Medulla oblongata (tissue), 1 donor: ENCODE results near the gene DNAH17.
A peak's percentile ranks its signal among the peaks of the same experiment; 100 is the strongest.

Experiments
- DNase-seq: peaks from one replicate; pipeline ENCODE4 v3.0.0-alpha.2; 2015; ENCODE audit errors: extremely low spot score

The DNAH17 gene

DNA sequence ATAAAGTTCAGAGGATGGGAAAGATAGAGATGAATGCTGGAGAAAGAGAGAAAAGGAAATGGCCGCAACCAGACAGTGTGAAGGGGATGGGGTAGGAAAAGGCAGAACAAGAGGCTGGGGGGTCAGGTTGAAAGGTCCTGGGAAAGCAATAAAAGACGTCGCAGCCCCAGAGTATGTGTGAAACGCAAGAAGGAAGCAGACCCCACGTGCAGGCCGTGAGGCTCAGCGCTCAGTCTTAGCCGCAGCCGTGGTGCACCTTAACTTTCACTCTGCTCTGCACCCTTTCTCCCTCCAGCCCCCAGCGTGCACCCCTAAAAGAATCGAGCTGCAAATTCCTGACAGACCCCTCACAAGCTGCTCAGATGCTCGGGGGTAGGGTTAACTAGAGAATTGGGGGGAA, 1.9 kb downstream of the DNAH17 start:
- no peak for DNase-seq

DNA sequence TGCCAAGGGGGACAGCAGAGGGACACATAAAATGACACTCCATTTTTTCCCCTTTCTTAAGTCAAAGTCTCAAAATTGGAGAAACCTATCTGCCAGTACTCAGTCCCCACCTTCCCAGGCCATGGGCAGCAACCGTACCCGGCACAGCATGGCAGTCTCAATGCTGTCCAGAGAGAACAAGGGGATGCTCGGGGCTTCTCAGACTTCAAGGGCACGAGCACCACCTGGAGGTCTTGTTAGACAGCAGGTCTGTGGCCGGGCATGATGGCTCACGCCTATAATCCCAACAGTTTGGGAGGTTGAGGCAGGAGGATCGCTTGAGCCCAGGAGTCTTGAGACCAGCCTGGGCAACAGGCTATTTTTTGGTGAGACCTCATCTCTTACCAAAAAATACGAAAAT, 3.2 kb downstream of the DNAH17 start:
- DNase-seq: no peak

DNA sequence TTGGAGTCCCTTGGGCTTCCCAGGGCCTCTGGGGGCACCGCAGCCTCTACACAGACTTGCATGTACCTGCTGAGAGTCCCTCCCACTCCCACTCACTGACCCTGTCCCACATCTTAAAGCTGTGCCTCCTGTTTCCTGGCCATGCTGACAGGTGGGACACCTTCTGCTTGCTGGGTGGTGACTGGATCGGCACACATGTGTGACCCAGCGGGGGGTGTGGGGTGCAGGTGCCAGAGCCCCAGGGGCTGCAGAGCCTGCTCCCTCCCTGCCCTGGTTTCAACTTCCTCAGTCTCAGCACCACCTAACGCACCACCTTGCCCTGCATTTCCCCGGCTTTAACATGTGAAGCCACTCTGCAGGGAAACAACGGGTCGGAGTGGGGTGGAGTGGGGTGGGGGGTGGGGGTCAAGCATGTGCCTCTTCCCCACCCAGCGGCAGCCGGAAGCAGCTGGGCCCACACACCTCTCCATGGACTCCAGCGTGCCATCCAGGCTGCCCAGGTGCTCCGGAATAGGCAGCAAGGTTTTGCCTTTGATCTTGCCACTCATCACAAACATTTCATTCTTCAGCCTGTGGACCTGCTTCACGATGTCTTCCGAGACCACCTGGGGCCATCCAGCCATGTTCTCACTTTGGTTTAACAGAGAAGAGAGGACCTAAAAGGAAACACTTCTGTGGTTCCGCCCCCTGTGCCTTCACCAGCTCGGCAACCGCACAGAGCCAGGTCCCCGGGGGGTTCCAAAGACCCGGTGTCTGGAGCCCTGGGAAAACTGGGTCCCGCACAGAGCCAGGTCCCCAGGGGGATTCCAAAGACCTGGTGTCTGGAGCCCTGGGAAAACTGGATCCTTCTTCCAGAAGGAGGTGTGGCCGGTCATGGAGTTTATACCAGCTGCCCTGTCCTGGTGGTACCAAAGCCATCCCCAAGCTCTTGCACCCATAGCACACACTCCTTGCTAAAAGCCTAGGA, 4.7 kb downstream of the DNAH17 start:
- no peak for DNase-seq

DNA sequence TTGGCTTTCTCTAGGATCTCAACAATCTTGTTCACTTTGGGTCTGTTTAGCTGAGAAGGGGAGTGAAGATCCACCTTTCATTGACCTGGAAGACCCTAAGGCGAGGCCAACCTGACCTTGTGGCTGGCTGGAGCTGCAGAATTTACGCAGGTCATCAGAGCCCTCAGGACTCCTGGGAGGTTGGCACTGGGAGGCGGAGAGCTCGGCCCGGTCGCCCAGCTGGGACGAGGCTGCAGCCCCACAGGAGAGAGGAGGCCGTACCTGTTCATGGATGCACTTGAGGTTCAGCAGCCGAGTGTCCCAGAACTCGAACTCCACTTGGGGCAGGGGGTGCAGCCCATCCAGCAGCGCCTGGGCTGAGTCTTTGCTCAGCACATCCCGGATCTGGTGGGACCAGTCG, 5.9 kb downstream of the DNAH17 start:
- no peak for DNase-seq

DNA sequence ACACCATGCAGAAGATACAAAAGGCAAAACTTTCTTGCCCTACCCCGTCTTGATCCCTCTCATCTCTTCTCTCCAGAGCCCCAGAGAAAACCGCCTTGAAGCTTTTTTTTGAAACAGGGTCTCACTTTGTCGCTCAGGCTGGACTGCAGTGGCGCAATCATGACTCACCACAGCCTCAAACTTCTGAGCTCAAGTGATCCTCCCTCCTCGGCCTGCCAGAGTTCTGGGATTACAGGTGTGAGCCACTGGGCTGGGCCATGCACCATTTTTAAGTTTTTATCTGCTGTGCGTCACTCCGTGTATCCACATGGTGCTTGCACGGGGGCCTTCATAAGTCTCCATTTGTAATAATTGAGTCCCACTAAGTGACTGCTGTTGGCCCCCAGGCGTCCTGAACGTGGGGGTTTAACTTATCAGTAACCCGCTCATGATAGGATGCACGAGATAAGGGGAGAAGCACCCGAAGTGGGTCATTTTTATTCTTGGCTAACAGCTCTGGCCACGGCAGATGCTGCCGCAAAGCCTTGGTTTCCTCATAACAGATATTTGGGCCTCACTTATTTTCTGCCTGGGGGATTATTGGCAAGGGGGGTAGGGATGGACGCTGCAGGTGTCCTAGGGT, 8.6 kb downstream of the DNAH17 start:
- no peak for DNase-seq

DNA sequence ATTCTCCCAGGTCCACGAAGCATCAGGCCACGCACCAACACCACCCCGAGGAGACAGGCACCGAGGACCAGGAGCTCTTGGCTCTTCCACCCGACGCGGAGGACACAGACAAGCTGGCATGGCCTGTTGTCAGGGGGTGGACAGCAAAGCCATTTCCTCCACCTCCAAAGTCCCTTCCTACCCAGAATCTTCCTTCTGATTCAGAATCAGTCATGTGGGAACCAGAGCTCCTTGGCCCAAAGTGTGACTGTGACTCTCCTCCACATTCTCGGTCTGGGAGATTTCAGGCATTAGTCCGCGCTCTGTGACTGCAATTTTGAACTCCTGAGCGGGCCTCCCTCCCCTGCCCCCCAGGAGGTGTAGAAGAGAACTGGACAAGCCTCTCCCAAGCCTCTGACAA, 9.2 kb downstream of the DNAH17 start:
- no peak for DNase-seq

DNA sequence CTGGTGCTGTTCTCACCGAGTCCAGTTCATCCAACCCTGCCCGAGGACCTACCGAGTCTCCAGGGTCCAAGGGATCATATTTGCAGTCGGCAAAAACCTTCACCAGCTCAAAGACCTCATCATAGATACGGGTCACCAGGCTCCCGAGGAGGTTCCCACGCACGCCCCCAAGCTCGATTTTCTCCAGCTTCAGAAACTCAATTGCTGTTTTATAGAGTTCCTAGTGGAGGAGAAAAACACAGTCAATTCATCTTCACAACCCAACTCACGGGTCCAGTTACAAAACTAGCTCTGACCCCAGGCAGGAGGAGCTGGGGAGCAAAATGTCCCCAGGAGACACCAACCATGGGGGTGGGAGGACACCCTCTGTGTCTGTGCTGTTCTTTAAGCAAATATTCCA, 10.2 kb downstream of the DNAH17 start:
- no peak for DNase-seq

DNA sequence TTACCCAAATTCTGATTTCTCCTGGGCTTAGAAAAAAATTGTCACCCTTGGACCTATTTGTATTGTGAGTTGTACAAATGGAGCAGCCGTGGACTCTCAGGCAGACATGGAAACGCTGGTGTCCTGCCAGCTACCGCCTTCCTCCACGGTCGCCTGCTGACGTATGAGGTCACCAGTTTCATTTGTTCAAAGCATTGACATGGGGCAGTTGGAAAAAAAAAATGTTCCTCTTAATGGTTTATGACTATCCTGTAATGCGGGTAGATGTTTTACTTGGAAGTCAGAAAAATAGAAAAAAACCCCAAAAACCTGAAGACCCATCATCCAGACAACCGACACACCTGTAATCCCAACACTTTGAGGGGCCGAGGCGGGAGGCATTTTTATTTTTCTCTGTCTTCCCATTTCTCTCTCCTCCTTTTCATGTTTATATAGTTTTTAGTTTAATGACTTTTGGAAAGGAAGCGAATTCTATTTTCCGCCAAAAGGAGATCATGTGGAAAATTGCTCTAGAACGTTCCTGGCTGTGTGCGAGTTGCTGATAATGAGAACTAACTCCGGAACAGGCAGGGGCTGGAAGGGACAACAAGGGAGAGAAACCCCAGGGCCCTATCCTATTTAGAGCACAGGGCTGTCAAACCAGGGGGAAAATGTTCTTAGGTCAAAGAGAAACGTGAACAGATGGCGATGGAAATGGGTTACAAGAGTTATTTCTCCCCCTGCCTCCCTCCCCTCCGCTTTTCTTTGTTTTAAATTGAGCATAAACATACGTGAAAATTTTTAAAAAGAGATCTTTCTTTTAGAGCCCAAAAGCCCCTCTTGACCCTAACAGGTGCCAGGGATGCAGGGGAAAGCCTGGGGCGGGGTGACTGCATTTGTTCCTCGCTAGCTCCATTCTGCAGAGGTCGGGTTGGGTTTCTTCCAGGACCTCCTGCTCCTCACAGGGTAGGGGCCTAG, 13.7 kb downstream of the DNAH17 start:
- peak; percentile 9 for DNase-seq

DNA sequence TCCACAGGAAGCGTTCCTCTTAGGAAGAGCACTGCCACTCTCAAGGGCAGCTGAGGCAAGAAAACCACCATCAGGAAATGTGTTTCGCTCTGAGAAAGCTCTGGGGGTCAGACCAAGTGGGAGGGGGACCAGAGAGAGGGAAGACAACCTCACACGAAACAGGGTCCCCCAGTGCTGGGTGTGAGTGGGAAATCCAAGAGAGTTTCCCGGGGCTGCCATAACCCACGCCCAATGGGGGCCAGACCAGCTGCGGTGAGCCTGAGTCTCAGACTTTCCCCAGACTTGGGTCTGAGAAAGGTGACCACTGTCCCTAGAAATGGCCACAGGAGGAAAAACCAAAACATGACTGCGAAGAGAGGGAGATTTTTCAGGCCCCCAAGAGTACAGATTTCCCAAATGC, 14.5 kb downstream of the DNAH17 start:
- DNase-seq: no peak

DNA sequence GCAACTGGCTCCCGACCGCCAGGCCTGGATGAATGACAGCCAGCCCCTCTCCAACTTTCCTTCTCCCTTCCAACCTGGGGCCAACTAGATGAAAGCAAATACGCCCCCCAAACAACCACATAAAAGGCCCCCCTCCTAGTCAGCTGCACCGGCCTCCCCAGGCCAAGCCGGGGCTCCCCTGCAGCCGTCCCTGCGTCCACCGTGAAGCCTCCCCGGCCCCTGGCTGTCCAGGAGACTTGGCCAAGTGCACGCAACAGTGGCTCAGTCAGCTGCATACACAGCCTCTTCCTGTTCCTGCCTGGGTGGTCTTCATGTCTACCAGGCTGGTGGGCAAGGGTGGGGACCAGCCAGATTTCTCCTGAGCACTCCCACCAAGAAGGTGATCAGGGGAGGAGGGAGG, 16.0 kb downstream of the DNAH17 start:
- no peak for DNase-seq

DNA sequence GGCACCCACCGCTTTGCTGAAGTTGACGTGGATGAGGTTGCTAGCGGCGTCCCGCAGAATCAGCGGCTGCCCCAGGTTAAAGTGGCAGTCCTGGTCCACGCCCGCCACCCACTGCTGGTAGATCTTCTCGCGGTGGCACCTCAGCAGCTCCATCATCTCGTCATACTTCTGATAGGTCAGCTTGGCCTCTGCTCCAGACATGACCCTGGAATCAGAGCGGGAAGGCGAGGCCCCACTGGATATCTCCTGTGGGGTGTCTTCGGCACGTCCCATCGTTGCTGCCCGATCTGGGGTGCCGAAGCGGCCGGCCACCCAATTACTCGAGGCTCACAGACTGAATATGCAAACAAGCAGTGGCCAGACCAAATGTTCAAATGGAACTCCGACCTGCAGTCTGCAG, 16.5 kb downstream of the DNAH17 start:
- DNase-seq: no peak

DNA sequence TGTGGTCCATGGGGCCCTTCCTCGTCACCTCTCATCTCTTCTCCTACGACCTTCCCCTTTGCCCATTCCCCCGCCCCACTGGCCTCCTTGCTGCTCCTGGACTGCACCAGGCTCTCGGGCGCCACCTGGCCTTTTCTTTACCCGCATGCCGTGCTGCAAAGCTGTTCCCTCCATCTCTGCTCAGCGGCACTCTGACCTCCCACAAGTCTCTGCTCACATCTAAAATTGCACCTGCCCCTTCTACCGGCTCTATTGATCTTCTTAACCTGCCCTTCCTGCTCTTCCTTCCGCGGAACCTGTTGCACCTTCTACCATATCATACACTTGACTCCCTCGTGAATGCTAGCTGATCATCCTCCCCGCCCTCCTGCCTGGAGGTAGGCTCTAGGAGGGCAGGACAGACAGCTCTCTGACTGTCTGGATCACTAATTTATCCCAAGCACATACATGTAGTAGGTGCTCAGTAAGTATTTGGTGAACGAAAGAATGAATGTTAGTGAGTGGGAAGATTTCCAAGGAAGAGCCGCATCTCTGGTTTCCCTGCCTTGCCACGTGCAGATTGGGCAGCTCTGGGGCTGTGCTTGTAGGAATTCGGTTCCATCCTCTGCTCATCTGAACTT, 17.3 kb downstream of the DNAH17 start:
- no peak for DNase-seq

DNA sequence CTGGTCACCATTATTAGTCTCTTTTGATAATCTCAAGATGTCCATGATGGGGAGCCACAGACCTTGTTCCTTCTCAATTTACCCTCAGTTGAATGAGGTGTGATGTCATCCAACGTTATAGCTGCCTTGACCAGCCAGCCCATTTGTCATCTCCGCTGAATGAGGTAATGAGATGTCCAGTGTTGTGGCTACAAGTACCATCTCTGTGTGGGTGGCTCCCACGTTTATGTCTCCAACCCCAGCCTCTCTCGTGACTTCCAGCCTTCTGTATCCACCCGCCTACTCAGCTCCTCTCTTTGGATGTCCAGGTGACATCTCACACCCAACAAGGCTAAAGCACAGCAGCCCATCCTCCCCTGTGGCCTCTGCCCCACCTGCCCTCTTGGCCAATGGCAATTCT, 18.2 kb downstream of the DNAH17 start:
- no peak for DNase-seq

DNA sequence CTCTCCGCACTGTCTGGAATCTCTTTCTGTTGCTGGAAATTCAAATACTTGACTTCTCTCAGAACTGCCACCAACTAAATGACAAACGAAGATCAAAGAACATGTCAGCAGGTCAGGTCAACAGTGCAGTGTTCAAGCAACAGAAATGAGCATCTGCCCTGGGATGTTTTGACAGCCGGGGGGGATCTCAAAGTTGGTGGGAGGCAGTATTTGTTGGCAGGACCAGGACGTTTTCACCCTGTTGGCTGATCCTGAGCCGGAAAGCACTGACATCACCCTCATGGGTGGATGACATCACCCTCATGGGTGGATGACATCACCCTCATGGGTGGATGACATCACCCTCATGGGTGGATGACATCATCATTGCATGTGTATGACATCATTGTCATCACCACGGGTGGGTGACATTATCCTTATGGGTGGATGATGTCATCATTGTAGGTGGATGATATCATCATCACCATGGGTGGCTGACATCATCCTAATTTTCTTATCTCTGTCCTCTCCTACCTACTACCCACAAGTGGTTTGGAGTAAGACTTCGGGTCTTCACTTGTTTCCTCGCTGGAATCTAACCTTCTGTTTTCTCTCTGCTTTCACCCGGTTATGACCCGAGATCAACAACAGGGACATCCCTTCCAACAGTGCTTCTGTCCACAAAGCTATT, 18.9 kb downstream of the DNAH17 start:
- no peak for DNase-seq

DNA sequence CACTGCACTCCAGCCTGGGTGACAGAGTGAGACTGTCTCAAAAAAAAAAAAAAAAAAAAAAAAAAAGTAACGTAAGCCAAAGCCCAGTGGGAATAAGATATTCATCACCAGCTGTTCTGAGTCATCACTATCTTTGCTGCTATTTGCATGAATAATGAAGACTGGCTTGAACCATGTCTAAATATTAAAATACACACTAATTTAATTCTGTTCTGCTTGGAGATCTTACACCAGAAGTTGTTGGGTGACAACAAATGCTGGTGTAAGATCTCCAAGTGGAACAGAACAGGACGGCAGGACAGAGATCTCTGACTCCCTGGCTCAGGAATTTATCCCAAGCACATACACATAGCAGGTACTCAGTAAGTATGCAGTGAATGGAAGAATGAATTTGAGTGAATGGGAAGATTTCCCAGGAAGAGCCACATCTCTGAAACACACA, 19.6 kb downstream of the DNAH17 start:
- no peak for DNase-seq

DNA sequence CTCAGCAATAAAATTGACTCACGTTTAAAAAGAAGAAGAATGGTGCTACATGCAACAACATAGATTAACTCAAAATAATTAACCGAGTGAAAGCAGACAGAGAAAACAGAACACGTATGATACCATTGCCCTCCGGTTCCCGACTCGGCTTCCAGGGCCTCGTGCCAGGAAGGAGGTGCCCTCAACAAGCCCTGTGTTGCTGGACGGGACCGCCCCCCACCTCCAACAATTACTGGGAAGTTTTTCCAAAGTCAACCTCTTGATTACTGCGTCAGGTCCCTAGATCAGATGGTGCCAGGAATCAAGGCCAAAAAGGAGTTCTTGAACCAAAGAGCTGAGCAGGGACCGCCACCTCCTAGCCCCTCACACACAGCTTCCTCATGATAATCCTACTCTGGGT, 20.4 kb downstream of the DNAH17 start:
- no peak for DNase-seq

DNA sequence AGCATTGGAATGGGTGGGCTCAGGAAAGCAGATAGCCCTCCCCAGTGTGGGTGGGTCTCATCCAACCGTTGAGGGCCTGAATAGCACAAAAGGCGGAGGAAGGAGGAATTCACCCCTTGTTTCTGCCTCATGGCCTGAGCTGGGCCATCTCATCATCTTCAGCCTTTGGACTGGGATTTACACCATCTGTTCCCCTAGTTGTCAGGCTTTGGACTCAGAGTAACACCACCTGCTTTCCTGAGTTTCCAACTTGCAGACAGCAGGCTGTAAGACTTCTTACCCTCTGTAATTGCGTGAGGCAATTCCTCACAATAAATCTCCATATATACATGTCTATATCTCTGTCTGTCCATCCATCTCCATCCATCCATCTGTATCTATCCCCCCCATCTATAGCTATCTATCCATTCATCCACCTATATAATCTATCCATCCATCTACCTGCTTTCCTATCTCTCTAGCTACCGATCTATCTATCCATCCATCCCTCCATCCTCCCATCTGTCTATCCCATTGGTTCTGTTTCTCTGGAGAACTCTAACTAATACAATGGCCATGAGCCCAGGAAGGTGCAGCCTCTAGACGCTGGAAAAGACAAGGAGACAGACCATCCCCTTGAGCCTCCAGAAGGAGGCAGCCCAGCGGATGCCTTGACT, 21.3 kb downstream of the DNAH17 start:
- no peak for DNase-seq

DNA sequence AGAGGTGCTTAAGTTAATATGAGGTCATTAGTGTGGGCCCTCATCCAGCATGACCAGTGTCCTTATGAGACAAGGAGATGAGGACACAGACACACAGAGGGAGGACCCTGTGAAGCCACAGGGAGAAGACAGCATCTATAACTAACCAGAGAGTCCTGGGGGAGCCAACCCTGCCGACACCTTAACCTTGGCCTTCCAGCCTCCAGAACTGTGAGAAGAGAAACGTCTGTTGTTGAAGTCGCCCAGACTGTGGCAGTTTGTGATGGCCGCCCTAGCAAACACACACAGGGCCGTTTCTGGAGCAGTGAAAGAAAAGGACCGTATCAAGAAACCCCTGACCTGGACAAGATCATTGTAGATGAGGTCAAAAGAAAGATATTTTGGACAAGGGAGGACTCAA, 26.7 kb downstream of the DNAH17 start:
- no peak for DNase-seq

DNA sequence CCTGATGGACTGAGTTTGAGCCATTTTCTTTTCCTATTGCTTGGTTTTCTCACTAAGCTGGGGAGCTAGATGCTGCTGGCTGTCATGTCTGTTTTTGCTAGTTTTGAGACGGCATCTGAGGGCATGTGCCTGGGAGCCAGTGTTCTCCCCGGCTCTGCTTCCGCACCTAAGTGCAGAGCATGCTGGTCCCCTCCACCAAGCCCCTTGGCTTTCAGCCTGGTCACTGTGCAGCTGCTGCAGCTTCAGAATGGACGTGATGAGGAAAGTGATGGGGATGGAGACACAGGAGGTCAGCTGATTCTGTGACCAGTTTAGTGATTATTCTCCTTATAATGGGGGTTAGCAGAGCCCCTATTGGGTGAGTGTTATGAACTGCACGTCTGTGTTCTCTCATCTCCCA, 28.5 kb downstream of the DNAH17 start:
- DNase-seq: no peak

DNA sequence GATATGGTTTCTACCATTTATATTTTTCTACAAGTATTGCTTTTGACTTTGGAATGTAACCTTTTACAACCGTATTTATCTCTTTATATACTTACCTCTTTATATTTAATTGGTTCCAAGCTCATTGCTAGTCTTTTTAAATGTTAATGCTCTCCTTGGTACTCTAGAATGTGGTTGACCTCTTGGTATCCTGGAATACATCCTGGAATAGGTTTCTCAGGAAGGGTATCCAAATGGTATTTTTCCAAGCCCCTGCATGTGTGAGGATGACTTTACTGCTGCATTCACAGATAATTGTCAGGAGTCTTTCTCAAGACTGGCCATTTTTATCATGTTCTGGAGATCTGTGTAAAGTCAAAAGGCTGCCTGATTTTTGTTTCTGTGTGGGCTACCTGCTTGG, 30.2 kb downstream of the DNAH17 start:
- no peak for DNase-seq

DNA sequence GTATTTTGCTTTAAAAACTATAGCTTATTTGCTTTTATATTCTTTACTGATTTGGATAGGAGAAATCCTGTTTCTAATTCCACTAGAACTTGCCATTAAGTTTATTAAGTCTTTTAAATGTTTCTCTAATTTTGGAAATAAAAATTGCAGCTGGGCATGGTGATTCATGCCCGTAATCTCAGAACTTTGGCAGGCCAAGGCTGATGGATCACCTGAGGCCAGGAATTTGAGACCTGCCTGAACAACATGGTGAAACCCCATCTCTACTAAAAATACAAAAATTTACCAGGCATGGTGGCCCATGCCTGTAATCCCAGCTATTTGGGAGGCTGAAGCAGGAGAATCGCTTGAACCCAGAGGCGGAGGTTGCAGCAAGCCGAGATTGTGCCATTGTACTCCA, 30.7 kb downstream of the DNAH17 start:
- no peak for DNase-seq
